Heart right ventricle (tissue), 16 donors: Measurements from ENCODE around the gene MAPKAP1. TPM values are rescaled to one million over a fixed set of nuclear protein-coding genes. Genes with fewer than 3 reads are reported as not detected.

ENCODE experiments used
- ATAC-seq, 8 donors: fragments of 200-7000 bp; cut with Tn5 transposase; one replicate each; pipeline ENCODE4 v1.9.1; 2020; ENCODE audit warnings: mild to moderate bottlenecking in 8 of 8, moderate library complexity in 8 of 8, moderate number of reproducible peaks in 1 of 8
- DNase-seq, 2 donors: peaks; one replicate each; pipeline ENCODE4 v3.0.0-alpha.2; 2020
- H3K27ac ChIP-seq, 10 donors: fragments of 200-600 bp; sonication (generic) in 2 of 10; one replicate each; pipeline versions ENCODE4 v1.5.0 to v1.8.0; 2020 to 2022; ENCODE audit warnings: mild to moderate bottlenecking in 3 of 10
- H3K27me3 ChIP-seq, 7 donors: fragments of 200-600 bp; one replicate each; pipeline ENCODE4 v1.8.0; 2021 to 2022; ENCODE audit warnings: mild to moderate bottlenecking in 2 of 7
- H3K36me3 ChIP-seq, 9 donors: fragments of 200-600 bp; sonication (generic) in 1 of 9; one replicate each; pipeline versions ENCODE4 v1.5.0 to v1.8.0; 2020 to 2022; ENCODE audit warnings: mild to moderate bottlenecking in 2 of 9
- H3K4me1 ChIP-seq, 9 donors: fragments of 200-600 bp; sonication (generic) in 1 of 9; one replicate each; pipeline versions ENCODE4 v1.5.0 to v1.8.0; 2020 to 2022; ENCODE audit warnings: mild to moderate bottlenecking in 4 of 9
- H3K4me3 ChIP-seq, 10 donors: fragments of 200-600 bp; sonication (generic) in 2 of 10; one replicate each; pipeline versions ENCODE4 v1.5.0 to v1.8.0; 2020 to 2022; ENCODE audit warnings: mild to moderate bottlenecking in 7 of 10, moderate library complexity in 2 of 10
- H3K9me3 ChIP-seq, 11 donors: fragments of 200-600 bp in 10 of 11; sonication (generic) in 2 of 11; one replicate each; pipeline versions ENCODE4 v1.5.0 to v1.8.0; 2013 to 2022; ENCODE audit warnings: mild to moderate bottlenecking in 2 of 11, control low read depth in 1 of 11, moderate library complexity in 1 of 11
- WGBS, 2 donors: extraction: QIAGEN DNeasy Blood & Tissue Kit; methylation state at CpG; one replicate each; pipeline ENCODE4 v1.1.7; 2013; ENCODE audit warnings: inconsistent platforms in 1 of 2; 5-methylcytosine and 5-hydroxymethylcytosine counted together
- intact Hi-C, 10 donors: fragments of 100-400 bp; cut with DNase I; formaldehyde crosslinking; loops; one replicate each; pipeline versions ENCODE4 v1.11.1 to v1.14.2; 2022
- polyA plus RNA-seq, 2 donors: library from polyadenylated mRNA; stranded (reverse); fragments of 200-250 nt; gene quantifications; one replicate each; pipeline ENCODE4 v1.2.3, GENCODE V29; 2013
- total RNA-seq, 10 donors: library from RNA; stranded (reverse); fragmentation: NEBNext Ultra II Directional in 3 of 10; extraction: Animal tissue kit (Norgen Biotek cat#: 25700) in 3 of 10; gene quantifications; one replicate each; pipeline versions ENCODE4 v1.2.1 to v1.2.4, GENCODE V29; 2021 to 2023
- TF ChIP-seq, protein P1 (sequence below), 9 donors: fragments of 200-600 bp; sonication (generic) in 2 of 9; IDR thresholded peaks; one replicate each; pipeline versions ENCODE4 v1.5.0 to v1.8.0; 2021 to 2022; ENCODE audit warnings: antibody characterized with exemption in 9 of 9, mild to moderate bottlenecking in 5 of 9, moderate library complexity in 1 of 9
- donor health status: Arrhythmogenic right ventricular cardiomyopathy.
- donor health status: ischemic (EF 13 %, LVEDD 7.1; RV severe dilation, severe dysfunction).
- donor health status: healthy with polysubstance abuse.
- donor health status: DM: no; HTN: yes; CAD: no.
- donor health status: DM: no; HTN: no; CAD: no.
- donor health status: ischemic (EF 25% LVEDD 6.9; RV normal size, moderate dysfunction).
- donor health status: ischemic (EF 25% LVEDD 5.7; RV mildly dilated, moderate dysfunction).
- donor health status: healthy.
- donor health status: DM: yes; HTN: yes; CAD: no.
- donor health status: Ischemic cardiomyopathy.
- donor health status: ischemic (EF 35%, LVEDD 5.7; RV mildly dilated, moderate dysfunction).
- donor health status: nonischemic (EF 11% LVEDD 7.7; RV severe dilation, severe dysfunction).
- donor health status: DM: yes; HTN: yes; CAD: no.
- donor health status: PGD.
- donor health status: ischemic (EF 29% LVEDD 5.4; RV normal size, mild dysfunction).
- donor health status: nonischemic (EF 23%, LVEDD 6.1; RV moderate dilation, normal function).

Gene MAPKAP1
- total and polyA plus RNA-seq, 12 donors: 102 to 143 (median 116) TPM

GRCh38 chr9:125655691-125656410, 51.2 kb downstream of the MAPKAP1 start:
- Histone ChIP-seq H3K9me3 (no peaks in the 10 kb centered on the region), H3K4me3 (no peak overlapping the region), H3K36me3 (peaks cover 0 to 30% (median 0%) of the 10 kb centered on the region in 9 donors), H3K27me3 (no peaks in the 10 kb centered on the region), H3K4me1 (peaks cover 0 to 28% (median 0%) of the 10 kb centered on the region in 9 donors), H3K27ac (no peak overlapping the region)
- intact Hi-C loops: loop anchor here in 1 of 10 donors (10.0 kb wide), 1 partner anchor 609 kb away; no protein-coding TSS in a partner anchor
- DNase-seq (no peak), ATAC-seq (no peak)
- 79 to 81% methylated on average over 5 of the region's 5 CpGs for WGBS, 2 donors
- TF ChIP-seq, protein P1, sequence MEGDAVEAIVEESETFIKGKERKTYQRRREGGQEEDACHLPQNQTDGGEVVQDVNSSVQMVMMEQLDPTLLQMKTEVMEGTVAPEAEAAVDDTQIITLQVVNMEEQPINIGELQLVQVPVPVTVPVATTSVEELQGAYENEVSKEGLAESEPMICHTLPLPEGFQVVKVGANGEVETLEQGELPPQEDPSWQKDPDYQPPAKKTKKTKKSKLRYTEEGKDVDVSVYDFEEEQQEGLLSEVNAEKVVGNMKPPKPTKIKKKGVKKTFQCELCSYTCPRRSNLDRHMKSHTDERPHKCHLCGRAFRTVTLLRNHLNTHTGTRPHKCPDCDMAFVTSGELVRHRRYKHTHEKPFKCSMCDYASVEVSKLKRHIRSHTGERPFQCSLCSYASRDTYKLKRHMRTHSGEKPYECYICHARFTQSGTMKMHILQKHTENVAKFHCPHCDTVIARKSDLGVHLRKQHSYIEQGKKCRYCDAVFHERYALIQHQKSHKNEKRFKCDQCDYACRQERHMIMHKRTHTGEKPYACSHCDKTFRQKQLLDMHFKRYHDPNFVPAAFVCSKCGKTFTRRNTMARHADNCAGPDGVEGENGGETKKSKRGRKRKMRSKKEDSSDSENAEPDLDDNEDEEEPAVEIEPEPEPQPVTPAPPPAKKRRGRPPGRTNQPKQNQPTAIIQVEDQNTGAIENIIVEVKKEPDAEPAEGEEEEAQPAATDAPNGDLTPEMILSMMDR (IDR thresholded peaks at IDR 0.05): no peak

GRCh38 chr9:125655066-125655633, 51.9 kb downstream of the MAPKAP1 start:
- Histone ChIP-seq H3K9me3 (no peaks in the 10 kb centered on the region), H3K36me3 (peaks cover 0 to 30% (median 0%) of the 10 kb centered on the region in 9 donors), H3K27me3 (no peaks in the 10 kb centered on the region), H3K4me1 (peaks cover 0 to 35% (median 0%) of the 10 kb centered on the region in 9 donors), H3K4me3 (no peak overlapping the region), H3K27ac (no peak overlapping the region)
- no peak for ATAC-seq
- 94 to 96% methylated on average over 4 of the region's 4 CpGs for WGBS, 2 donors
- no peak for DNase-seq
- intact Hi-C loops: loop anchor here in 1 of 10 donors (10.0 kb wide), 1 partner anchor 610 kb away; no protein-coding TSS in a partner anchor
- TF ChIP-seq, protein P1 (IDR thresholded peaks at IDR 0.05): no peak

- ATAC-seq: no peak
- Histone ChIP-seq H3K4me1 (peaks cover 0 to 45% (median 7%) of the 10 kb centered on the region in 9 donors), H3K9me3 (no peaks in the 10 kb centered on the region), H3K4me3 (no peak overlapping the region), H3K27ac (no peak overlapping the region), H3K36me3 (peaks cover 0 to 30% (median 0%) of the 10 kb centered on the region in 9 donors), H3K27me3 (no peaks in the 10 kb centered on the region)
- TF ChIP-seq, protein P1 (IDR thresholded peaks at IDR 0.05): no peak
- no peak for DNase-seq
- intact Hi-C loops: loop anchor here in 1 of 10 donors (10.0 kb wide), 1 partner anchor 611 kb away; no protein-coding TSS in a partner anchor
- WGBS, 2 donors: 76 to 89% methylated on average over 5 of the region's 5 CpGs
Observed at GRCh38 chr9:125654121-125654520, 52.9 kb downstream of the MAPKAP1 start.

DNA sequence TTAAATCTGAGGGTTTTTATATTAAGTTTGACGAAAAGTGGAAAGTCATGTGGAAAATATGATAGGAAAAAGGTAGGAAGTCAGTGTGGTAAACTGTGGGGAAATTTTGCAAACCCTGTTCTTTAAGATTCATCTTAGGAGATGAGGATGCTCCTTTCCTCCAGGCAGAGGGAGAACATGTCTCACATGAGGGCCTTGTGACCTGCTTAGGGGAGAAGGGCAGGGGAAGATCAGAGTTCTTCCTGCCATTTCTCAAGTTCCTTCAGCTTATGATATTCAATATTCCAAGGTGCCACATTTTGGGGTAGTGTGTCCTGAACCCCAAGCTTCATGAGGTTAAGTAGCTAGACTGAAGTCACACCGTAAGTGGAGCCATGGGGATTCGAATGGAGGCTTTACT, 53.7 kb downstream of the MAPKAP1 start:
- H3K4me3 ChIP-seq: no peak overlapping the region
- intact Hi-C loops: loop anchor here in 1 of 10 donors (10.0 kb wide), 1 partner anchor 611 kb away; no protein-coding TSS in a partner anchor
- H3K27me3 ChIP-seq: no peaks in the 10 kb centered on the region
- H3K36me3 ChIP-seq: peaks cover 0 to 30% (median 0%) of the 10 kb centered on the region in 9 donors
- WGBS, 2 donors: 93 to 95% methylated on average over 3 of the region's 3 CpGs
- DNase-seq (no peak), ATAC-seq (no peak)
- TF ChIP-seq, protein P1 (IDR thresholded peaks at IDR 0.05): no peak
- H3K4me1 ChIP-seq: peaks cover 0 to 52% (median 11%) of the 10 kb centered on the region in 9 donors
- H3K9me3 ChIP-seq: no peaks in the 10 kb centered on the region
- H3K27ac ChIP-seq: no peak overlapping the region
